Stimulated activated CD8-positive, alpha-beta memory T cell treated with anti-CD3 and anti-CD28 coated beads, Interleukin-2, amount 100 ng/mL, for 48 hours (primary cell): Measurements from ENCODE around the gene TPSB2.
"Not testable (repeated sequence)": the region's sequence is repeated elsewhere in the genome, so short reads cannot be mapped to it uniquely, and the experiment has no call there.

Experiments used
- DNase-seq, 2 donors: peaks; one replicate each; pipeline ENCODE4 v3.0.0-alpha.2; 2020; ENCODE audit warnings: low read depth in 2 of 2

The TPSB2 gene

DNA sequence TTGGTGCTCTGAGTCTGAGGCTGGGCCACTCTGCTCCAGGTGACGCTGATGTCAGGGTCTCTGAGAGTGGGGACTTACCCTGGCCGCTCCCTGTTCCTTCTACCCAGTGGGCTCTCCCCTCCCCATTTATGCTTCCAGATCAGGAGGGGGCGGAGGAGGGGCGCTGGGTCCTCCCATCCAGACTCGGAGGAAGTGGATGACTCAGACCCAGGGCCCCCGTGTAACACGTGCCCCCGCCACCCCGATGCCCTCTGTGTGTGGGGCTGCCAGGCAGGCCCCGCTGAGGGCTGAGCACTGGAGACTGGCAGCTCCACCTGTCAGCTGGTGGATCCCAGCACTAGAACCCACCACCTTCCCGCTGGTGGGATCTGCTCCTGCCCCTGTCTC, at the start of gene TPSB2:
Gene TPSB2, minus strand, starts transcription at position 101 of the 387 bp plus-strand sequence. CDS start 233 bp downstream, outside the sequence.
- DNase-seq, result not testable (repeated sequence)

DNA sequence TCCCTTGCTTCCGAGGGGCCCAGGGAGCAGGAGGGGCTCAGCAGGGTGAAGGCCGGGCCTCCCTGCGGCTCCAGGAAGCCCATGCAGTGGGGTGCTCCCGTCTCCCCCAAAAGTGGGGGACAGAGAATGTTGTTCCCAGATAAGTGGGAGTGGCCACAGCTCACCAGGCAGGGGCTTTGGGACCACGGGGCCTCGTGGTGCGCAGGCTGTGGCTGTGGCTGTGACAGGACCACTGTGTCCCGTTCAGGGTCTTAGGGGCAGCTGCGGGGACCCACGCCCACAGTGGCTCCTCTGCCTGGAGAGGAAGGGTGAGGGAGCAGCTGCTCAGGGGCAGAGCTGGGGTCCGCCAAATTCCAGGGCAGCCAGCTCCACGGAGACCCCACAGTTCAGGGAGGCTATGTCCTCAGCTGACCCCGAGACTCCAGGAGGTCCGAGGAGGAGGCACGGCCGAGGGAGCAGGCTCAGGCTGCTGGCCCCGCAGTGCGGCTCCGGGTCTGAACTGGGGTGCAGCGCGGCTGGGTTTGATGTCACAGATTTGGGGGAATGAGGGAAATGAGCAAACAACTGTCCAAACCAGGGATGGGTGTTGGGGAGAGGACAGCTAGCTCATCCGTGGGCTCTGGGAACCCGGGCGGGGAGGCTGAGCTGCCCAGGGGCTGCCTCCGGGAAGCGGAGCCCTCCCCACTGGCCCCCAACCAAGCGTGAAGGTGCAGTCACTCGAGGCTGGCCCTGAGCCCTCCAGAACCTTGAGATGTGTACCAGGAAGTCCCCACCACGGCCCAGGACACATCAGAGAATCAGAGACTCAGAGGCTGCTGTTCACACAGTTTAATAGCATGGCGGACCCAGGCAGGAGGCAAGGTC, 49.3 kb upstream of the TPSB2 start:
- no peak for DNase-seq

DNA sequence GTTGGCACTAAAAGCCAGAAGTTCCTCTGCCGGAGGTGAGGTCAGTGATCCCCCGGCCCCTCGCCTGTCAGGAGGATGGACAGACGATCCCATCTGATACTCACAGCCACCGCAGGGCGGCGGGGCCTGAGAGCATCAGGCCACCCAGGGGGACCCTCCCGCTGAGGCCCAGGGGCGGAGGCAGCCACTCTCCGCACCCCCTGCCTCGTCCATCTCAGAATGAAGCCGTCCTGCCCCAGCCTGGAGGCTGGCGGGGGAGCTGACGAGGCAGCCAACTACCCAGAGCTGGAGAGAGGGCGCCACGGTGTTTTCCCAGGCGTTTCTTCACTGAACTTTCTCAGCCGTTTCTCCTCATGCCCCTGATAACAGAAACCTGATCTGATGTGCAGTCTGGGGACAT, 48.5 kb upstream of the TPSB2 start:
- DNase-seq, result no peak

DNA sequence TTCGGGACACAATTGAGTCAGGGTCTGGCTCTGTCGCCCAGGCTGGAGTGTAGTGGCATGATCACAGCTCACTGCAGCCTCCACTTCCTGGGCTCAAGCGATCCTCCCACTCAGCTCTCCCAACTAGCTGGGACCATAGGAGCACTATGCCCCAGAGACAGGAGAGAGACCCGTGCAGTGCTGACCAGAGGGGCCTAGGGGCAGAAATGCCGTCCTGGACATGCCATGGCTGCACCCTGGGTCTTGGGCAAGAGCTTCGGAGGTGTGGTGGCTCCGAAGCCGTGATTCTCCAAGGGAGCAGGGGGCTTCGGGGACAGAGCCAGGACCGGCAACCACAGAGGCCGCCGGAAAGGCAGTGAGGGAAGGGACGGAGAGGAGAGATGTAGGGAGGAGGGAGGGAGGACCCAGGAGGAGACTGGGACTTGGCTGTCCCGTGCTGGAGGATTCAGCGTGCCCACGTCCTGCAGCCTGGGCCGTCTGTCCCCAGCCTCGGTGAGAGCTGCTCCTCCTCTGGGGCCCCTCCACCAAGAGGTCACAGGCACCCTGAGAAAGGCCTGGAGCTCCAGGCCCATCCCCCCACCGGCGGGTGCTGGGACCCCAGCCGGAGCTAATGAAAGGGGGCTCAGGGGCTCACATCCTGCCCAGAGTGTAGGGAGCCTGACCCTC, 47.8 kb upstream of the TPSB2 start:
- DNase-seq, result no peak

DNA sequence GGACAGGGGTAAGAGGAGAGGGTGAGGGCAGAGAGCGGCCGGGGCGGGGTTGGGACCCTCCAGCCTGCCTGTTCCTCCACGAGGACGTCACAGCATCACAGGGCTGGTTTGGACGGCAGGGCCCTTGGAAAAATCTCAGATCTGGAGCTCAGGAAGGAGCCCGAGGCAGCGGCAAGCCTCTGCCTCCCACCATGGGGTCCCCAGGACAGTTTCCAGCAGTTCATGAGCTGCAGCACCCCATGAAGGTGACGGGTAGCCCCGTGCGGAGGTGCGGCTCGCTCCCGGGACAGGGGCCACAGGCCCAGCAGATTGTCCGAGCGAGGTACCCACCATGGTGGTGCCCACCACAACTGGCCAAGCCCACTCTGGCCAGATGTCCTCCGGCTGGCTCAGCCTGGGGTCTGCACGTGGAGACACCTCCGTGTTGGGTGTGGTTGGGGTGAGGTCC, 47.2 kb upstream of the TPSB2 start:
- DNase-seq, result no peak

DNA sequence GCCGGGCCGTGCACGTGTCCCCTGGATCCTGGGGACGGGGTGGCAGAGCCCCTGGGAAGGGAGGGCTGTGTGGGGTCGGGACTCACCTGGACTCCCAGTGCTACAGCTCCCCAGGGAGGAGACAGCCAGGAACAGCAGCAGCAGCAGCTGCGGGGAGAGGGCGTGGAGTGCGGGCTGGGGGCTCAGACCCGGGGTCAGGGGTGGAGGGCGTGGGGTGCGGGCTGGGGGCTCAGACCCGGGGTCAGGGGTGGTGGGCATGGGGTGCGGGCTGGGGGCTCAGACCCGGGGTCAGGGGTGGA, 46.5 kb upstream of the TPSB2 start:
- no peak for DNase-seq

DNA sequence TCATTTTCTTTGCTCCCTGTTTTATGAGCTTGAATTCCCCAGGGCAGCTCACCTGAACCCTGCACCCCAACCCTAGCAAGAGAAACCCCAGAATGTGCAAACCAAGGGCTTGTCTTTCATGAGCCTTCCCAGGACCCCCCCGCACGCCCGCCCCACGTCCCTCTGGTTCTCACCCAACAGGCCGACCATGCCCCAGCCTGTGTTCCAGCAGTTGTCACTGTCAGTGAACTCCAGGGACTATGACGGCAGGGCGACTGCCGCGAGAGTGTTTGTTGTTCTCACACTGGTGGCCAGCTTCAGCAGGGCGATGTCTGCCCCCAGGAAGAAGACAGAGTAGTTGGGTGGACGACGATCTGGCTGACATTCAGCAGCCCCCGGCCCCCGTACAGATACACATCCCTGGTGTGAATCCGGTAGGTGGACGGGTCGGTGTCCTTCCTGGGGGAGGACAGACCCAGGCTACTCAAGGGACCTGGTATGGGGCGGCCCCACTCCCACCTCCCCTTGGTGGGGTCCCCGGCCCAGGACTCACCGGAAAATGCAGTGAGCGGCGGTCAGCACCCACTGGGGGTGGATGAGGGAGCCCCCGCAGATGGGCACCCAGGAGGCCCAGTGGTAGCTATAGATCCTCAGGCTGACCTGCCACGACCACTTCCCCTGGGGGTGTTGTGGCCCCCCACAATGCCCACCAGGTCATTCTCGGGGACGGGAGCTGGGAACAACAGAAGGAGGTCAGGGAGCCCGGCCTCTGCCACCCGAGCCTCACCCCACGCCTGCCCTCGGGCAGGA, 46.0 kb upstream of the TPSB2 start:
- no peak for DNase-seq

DNA sequence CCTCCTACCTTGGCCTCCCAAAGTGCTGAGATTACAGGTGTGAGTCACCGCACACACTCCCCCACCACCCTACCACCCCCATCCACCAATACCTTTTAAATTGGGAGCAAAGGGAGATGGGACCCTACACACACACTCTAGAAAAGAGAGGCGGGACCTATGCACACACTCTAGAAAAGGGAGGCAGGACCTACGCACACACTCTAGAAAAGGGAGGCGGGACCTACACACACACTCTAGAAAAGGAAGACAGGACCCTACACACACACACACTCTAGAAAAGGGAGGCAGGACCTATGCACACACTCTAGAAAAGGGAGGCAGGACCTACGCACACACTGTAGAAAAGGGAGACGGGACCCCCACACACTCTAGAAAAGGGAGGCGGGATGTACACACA, 44.8 kb upstream of the TPSB2 start:
- DNase-seq, result no peak

DNA sequence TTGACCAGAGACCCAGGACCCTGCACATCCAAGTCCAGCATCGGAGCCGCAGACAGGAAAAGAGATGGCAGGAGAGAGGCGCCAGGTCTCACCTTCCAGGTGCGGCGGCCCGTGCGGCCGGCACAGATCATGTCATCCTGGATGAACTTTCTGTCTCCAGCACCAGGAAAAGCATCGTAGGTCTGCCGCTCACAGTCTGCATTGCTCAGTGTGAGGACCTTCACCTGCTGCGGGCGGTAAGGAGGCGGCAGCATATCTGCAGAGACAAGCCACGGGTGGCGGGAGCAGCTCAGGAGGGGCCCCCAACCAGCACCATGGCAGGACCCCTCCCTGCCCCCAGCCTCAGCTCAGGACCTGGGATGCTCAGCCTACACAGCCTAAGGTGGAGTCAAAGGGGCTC, 43.8 kb upstream of the TPSB2 start:
- no peak for DNase-seq

DNA sequence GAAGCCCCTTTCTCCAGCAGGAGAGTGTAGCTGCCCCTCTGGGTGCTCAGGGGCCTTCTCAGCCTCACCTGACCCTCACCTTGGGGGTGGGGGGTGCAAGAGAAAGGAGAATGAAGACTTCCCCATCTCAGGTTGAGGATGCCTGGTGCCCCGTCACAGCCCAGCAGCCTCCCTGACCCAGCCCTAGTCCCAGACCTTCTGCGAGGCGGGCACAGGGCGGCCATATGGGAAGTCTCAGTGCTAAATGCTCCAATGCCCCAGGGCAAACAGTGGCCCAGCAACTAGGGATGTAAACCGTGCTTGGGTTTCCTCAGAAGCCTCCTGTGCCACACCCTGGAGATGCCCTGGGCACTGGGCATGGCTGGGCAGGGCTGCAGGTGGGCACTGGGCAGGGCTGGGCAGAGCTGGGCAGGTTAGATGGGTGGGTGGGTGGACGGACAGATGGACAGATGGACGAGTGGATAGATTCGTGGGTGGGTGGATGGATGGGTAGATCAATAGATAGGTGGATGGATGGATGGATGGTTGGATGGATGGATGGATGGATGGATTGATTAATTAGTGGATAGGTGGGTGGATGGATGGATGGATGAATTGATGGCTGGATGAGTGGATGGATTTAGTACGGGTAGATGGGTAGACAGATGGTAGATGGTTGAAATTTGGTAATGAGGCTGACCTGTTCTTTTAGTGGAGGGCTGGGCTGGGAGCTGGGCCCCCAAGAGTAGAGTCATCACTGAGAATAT, 42.6 kb upstream of the TPSB2 start:
- no peak for DNase-seq

DNA sequence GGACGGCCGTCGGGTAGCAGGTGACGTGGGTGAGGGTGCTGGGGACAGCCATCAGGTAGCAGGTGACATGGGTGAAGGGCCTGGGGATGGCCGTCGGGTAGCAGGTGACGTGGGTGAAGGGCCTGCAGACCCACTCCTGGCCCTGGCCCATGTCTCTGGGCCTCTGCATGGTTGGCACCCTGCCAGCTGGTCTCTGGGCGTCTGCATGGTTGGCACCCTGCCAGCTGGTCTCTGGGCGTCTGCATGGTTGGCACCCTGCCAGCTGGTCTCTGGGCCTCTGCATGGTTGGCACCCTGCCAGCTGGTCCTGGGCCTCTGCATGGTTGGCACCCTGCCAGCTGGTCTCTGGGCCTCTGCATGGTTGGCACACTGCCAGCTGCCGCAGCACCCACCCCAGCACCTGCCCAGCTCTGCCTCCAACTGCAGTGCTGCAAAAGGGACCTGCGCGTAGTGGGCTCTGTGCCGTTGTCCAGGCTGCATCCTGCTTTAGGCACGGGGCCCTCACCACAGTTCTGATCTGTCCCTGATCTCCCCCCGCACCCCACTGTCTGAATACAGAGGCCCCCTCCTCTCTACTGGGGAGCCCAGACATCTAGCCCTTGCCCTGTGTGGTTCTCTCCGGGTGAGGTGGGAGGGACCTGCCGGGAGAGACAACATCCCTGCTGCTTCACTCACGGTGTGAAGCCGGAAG, 41.9 kb upstream of the TPSB2 start:
- not testable (repeated sequence) for DNase-seq

DNA sequence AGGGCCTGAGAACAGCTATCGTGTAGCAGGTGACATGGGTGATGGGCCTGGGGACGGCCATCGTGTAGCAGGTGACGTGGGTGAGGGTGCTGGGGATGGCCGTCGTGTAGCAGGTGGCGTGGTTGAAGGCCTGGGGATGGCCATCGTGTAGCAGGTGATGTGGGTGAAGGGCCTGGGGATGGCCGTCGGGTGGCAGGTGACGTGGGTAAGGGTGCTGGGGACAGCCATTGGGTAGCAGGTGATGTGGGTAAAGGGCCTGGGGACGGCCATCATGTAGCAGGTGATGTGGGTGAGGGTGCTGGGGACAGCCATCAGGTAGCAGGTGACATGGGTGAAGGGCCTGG, 41.4 kb upstream of the TPSB2 start:
- no peak for DNase-seq

DNA sequence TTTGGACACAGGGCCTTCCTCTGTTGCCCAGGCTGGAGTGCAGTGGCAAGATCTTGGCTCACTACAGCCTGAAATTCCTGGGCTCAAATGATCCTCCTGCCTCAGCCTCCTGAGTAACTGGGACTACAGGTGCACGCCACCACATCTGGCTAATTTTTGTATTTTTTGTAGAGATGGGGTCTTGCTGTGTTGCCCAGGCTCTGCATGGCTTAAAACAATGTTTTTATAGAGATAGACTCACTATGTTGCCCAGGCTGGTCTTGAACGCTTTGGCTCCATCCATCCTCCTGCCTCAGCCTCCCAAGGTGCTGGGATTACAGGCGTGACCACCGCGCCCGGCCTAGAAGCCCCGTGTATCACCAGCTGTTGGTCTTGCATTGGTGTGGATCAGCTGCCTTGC, 39.4 kb upstream of the TPSB2 start:
- DNase-seq, result not testable (repeated sequence)

DNA sequence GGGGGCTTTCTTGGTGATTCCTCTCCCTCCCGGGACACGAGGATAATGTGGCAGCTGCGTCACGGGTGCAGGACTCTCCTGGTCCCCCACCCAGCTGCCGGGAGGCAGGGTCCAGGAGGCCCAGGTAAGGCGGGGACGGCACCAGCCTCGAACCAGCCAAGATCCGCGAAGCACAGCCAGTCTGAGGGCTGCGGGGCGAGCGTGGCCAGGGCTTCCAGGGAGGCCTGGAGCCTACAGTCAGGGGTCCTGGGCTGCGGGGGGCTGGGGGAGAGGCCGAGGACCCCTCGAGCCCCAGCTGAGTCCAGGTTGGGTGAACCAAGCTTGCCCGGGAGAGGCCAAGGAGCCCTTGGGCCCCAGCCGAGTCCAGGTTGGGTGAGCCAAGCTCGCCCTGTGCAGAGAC, 35.8 kb upstream of the TPSB2 start:
- DNase-seq, result no peak

DNA sequence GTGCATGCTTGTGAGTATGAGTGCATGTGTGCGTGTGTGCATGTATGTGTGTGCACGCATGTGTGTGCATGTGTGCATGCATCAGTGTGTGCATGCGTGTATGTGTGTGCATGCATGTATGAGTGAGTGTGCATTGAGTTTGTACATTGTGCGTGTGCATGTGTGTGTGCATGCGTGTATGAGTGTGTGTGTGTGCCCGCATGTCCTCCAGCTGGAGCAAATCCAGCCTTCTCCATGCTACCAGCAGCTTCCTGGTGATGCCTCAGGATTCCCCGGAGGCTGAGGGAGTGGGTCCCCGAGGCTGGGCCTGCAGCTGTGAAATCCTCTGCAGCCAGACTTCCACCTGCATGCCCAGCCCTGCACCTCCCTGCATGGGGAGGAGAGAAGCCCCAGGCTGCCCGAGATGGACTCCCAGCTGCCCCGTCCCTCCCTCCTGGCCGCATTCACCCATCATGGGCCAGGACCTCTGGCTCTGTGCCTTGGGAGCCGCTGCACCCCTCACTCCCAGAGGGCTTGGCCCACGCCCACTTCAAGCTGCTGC, 35.2 kb upstream of the TPSB2 start:
- no peak for DNase-seq

DNA sequence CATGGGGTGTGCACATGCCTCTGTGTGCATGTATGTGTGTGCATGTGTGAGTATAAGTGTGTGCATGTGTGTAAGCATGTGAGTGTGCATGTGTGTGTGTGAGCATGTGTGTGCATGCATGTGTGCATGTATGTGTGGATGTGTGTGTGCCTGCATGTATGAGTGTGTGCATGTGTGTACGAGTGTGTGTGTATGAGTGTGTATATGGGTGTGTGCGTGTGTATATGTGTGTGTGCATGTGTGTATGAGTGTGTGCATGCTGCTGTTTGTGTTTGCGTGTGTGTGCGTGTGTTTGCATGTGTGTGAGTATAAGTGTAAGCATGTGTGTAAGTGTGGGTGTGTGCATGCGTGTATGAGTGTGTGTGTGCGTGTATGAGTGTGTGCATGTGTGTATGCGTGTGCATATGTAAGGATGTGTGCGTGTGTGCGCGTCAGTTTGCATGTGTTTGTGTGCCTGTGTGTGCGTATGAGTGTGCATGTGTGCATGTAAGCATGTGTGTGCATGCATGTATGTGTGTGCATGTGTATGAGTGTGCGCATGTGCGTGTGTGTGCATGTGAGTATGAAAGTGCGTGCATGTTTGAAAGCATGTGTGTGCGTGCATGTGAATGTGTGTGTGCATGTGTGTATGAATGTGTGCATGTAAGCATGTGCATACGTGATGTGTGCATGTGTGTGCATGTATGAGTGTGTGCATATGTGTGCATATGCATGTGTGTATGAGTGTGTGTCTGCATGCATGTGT, 34.5 kb upstream of the TPSB2 start:
- no peak for DNase-seq

DNA sequence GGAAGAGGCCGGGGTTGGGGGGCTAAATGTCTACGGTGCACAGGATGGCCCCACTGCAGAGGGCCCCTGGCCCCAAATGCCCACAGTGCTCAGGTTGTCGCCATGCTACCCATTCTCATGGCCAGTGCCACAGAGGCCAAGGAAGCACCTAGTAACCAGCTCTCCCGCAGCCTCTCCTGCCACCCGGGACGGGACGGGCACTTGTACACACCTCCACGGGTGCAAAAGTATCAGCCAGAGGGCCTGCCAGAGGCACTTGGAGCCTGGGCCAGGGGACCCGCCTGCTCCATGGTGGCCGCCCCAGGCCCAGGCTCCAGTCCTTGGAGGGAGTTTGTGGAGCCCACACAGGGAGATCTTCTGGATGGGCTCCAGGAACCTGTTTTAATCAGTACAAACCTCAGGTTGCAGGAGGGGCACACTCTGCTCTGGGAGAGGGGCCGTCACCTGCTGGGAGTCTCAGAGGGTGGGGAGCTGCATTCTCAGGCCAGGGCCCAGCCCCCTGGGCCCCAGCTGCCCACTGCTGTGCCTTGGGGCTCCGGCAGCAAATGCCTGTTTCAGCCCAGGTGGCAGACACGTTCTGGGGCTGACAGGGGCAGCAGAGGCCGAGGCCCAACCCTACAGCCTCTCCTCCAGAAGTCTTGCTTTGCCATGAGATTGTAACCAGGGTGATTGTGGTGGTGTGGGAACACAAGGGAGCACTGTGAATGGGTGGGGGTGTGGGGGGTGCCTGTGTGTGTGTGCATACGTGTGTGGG, 33.8 kb upstream of the TPSB2 start:
- no peak for DNase-seq

DNA sequence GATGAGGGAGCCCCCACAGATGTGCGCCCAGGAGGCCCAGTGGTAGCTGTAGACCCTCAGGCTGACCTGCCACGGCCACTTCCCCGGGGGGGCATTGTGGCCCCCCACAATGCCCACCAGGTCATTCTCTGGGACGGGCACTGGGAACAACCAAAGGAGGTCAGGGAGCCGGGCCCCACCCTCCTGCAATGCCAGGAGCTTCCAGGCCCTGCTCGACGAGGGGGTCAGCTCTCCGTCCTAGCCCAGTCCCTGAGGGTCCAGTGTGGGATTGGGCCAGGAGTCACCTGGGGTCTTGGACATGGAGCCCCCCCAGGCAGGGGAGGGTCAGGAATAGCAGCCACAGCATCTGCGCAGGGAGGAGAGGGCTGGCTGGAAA, 32.9 kb upstream of the TPSB2 start:
- no peak for DNase-seq

DNA sequence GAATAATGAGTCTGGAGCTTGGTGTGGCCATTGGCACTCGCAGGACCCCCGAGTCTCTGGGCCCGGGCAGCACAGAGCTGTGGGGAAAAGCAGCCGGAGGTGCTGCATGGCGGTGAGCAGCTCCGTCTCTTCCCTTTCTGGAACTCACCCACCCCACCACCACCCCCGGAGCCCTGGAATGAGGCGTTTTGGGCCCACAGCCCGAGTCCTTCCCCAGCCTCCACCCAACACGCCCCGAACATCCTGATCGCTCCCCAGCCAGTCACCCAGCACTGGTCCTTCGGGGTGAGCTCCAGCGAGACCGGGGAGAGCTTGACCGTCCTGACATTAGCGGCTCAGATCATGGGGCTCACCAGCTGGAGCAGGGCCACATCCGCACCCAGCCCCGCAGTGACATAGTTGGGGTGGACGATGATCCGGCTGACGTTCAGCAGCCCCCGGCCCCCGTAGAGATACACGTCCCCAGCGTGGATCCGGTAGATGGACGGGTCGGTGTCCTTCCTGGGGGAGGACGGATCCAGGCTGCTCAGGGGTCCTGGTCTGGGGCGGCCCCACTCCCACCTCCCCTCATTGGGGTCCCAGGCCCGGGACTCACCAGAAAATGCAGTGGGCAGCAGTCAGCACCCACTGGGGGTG, 32.3 kb upstream of the TPSB2 start:
- DNase-seq, result no peak
